GM04504 (cell line): Measurements from ENCODE around the gene CDK18.

Source experiments
- DNase-seq: peaks from one replicate; pipeline ENCODE4 v3.0.0-alpha.2; 2012; ENCODE audit warnings: low read depth

The CDK18 gene

GRCh38 chr1:205570173-205570501 lies 65.7 kb downstream of the CDK18 start:
- DNase-seq = no peak

GRCh38 chr1:205570796-205571537 lies 66.5 kb downstream of the CDK18 start:
- DNase-seq = no peak

- DNase-seq = no peak
Observed at GRCh38 chr1:205571747-205572146, 67.3 kb downstream of the CDK18 start.

- no peak for DNase-seq
Observed at GRCh38 chr1:205572421-205572820, 68.0 kb downstream of the CDK18 start.

GRCh38 chr1:205575294-205575885 lies 70.9 kb downstream of the CDK18 start:
- DNase-seq = no peak

- no peak for DNase-seq
Observed at GRCh38 chr1:205576011-205576410, 71.5 kb downstream of the CDK18 start.

- DNase-seq = no peak
Observed at GRCh38 chr1:205576805-205577761, 72.6 kb downstream of the CDK18 start.

- no peak for DNase-seq
Observed at GRCh38 chr1:205577874-205578658, 73.6 kb downstream of the CDK18 start.

GRCh38 chr1:205578780-205579571 lies 74.5 kb downstream of the CDK18 start:
- DNase-seq = no peak

GRCh38 chr1:205579711-205580110 lies 75.2 kb downstream of the CDK18 start:
- no peak for DNase-seq

- no peak for DNase-seq
Observed at GRCh38 chr1:205580140-205580922, 75.9 kb downstream of the CDK18 start.

- DNase-seq = no peak
Observed at GRCh38 chr1:205580923-205581180, 76.4 kb downstream of the CDK18 start.

GRCh38 chr1:205581321-205581980 lies 77.0 kb downstream of the CDK18 start:
- no peak for DNase-seq

GRCh38 chr1:205582046-205582445 lies 77.6 kb downstream of the CDK18 start:
- no peak for DNase-seq
